ENCODE results near the gene DNAH6. TPM values are rescaled to one million over a fixed set of nuclear protein-coding genes. Genes with fewer than 3 reads are reported as not detected.
A peak's percentile ranks its signal among the peaks of the same experiment; 100 is the strongest.

The DNAH6 gene
- total and polyA plus RNA-seq, 9 of the 15 experiments (the other 6 are each of a cell fraction or from before 2014, with no cell fraction given) = 0.01 to 0.04 (median 0.01) TPM; not detected in 5

DNA sequence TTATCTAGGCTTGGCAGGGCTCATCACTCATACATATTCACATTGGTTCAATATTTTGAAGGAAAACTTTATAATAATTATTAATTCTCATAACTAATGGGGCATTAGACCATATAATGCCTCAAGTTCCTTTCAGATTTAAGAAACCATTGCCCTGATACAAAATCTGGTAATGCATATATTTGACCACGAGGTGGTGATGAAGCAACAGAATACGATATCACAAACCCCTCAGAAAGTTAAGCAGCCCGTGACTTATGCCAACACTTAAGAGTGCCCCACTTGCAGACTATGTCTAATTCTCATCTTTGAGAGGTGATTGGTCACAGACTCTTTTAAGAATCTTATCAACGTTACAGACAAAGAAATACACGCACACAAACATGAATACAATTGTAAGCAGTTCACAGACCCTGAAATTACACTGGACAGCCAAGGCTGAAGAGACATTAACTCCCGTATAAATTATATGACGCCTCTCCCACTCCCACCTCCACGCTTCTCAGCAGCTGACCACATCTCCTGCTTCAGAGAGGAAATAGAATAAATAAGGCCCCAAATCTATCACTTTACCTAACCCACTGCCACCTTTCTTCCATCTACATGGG lies 20.7 kb upstream of the DNAH6 start:
- no TSS peak for BruUV-seq (replicated peaks)
- DNase-seq (ENCODE audit: extremely low read depth in 1 of 4, low spot score in 3 of 4) = peak; percentile 18 to 61 (median 33)
- no peaks in the 10 kb centered on the region; the same call in 1 of the 2 replicates for H4K20me1 ChIP-seq (replicated peaks; ENCODE audit: control insufficient read depth, insufficient read depth, low read length)
- no peak overlapping the region for H2AFZ ChIP-seq (ENCODE audit: low read depth, low read length)
- ChIA-PET CTCF (ENCODE audit: low intra/inter-chr PET ratio) (interaction anchor here (0.6 to 2.0 kb wide), 6 partner anchors 370 to 766 kb away, joined by 3 to 10 read pairs (median 4); no protein-coding TSS in a partner anchor), POLR2A (no interaction called here)
- H3K79me2 ChIP-seq (ENCODE audit: control insufficient read depth, insufficient read depth, low read length) = no peaks in the 10 kb centered on the region
- FAIRE-seq = peak; percentile 69
- in situ Hi-C loops (cut with MboI) = loop anchor here (5.0 kb wide), 2 partner anchors 372 to 432 kb away; no protein-coding TSS in a partner anchor
- H3K4me3 ChIP-seq = no peak overlapping the region
- no peak overlapping the region for H3K9ac ChIP-seq (ENCODE audit: insufficient read depth in 1 of 2, low read depth in 2 of 2, low read length in 2 of 2)
- peak; percentile 86 for ATAC-seq
- intact Hi-C loops (cut with micrococcal nuclease) = loop anchor here (1.0 to 5.0 kb wide), 4 partner anchors 136 to 431 kb away; partner anchors contain the start of gene TRABD2A
- no peaks in the 10 kb centered on the region for H3K36me3 ChIP-seq (ENCODE audit: control insufficient read depth, insufficient read depth, low read length)
- no peaks in the 10 kb centered on the region for H3K9me1 ChIP-seq (ENCODE audit: control insufficient read depth, insufficient read depth, low read length)
- H3K9me3 ChIP-seq (replicated peaks; ENCODE audit: control insufficient read depth, insufficient read depth, low read depth, low read length) = no peaks in the 10 kb centered on the region
- no peak overlapping the region for H3K4me2 ChIP-seq (ENCODE audit: insufficient read depth, low read length)
- no peak overlapping the region for H3K27ac ChIP-seq (ENCODE audit: extremely low read depth, low read depth, low read length)
- H3K4me1 ChIP-seq (replicated peaks in 1 of 2; ENCODE audit: control insufficient read depth in 2 of 2, insufficient read depth in 2 of 2, low read length in 2 of 2) = no peaks in the 10 kb centered on the region
- WGBS (ENCODE audit: insufficient coverage, low coverage, missing lambda C conversion rate) = 1% methylated on average over 8 of the region's 8 CpGs
- 0 out of 5 replicates have a peak, but pooled peaks cover 0 to 3% of the 10 kb centered on the region in 2 experiments for H3K27me3 ChIP-seq (ENCODE audit: control insufficient read depth in 2 of 2, insufficient read depth in 2 of 2, low read length in 2 of 2)
- TF ChIP-seq TSC22D4 (tag; IDR thresholded peaks at IDR 0.05) = no peak
- TF ChIP-seq SMC3 (conservative IDR thresholded peaks at IDR 0.05; ENCODE audit: insufficient read depth, low read depth, low read length) = peak; percentile 36; the same call in 1 of the 2 replicates
- TF ChIP-seq, protein P1, sequence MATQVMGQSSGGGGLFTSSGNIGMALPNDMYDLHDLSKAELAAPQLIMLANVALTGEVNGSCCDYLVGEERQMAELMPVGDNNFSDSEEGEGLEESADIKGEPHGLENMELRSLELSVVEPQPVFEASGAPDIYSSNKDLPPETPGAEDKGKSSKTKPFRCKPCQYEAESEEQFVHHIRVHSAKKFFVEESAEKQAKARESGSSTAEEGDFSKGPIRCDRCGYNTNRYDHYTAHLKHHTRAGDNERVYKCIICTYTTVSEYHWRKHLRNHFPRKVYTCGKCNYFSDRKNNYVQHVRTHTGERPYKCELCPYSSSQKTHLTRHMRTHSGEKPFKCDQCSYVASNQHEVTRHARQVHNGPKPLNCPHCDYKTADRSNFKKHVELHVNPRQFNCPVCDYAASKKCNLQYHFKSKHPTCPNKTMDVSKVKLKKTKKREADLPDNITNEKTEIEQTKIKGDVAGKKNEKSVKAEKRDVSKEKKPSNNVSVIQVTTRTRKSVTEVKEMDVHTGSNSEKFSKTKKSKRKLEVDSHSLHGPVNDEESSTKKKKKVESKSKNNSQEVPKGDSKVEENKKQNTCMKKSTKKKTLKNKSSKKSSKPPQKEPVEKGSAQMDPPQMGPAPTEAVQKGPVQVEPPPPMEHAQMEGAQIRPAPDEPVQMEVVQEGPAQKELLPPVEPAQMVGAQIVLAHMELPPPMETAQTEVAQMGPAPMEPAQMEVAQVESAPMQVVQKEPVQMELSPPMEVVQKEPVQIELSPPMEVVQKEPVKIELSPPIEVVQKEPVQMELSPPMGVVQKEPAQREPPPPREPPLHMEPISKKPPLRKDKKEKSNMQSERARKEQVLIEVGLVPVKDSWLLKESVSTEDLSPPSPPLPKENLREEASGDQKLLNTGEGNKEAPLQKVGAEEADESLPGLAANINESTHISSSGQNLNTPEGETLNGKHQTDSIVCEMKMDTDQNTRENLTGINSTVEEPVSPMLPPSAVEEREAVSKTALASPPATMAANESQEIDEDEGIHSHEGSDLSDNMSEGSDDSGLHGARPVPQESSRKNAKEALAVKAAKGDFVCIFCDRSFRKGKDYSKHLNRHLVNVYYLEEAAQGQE (IDR thresholded peaks at IDR 0.05; ENCODE audit: borderline replicate concordance) = peak; percentile 75; the same call in 1 of the 2 replicates
- TF ChIP-seq, protein P1 (CRISPR knock-in tag; IDR thresholded peaks at IDR 0.05; ENCODE audit: low read depth) = no peak
- TF ChIP-seq, protein P2, sequence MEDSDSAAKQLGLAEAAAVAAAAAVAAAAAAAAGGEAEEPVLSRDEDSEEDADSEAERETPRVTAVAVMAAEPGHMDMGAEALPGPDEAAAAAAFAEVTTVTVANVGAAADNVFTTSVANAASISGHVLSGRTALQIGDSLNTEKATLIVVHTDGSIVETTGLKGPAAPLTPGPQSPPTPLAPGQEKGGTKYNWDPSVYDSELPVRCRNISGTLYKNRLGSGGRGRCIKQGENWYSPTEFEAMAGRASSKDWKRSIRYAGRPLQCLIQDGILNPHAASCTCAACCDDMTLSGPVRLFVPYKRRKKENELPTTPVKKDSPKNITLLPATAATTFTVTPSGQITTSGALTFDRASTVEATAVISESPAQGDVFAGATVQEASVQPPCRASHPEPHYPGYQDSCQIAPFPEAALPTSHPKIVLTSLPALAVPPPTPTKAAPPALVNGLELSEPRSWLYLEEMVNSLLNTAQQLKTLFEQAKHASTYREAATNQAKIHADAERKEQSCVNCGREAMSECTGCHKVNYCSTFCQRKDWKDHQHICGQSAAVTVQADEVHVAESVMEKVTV (CRISPR knock-in tag; IDR thresholded peaks at IDR 0.05) = peak; percentile 63; the same call in 1 of the 2 replicates
- peak; percentile 80 to 87 for TF ChIP-seq RAD21 (CRISPR knock-in tag; conservative IDR thresholded peaks at IDR 0.05 in 1 of 2, IDR thresholded peaks at IDR 0.05 in 1 of 2)
- no peak for TF ChIP-seq JUNB (CRISPR knock-in tag; conservative IDR thresholded peaks at IDR 0.05)
- no peak for TF ChIP-seq SP2 (IDR thresholded peaks at IDR 0.05; ENCODE audit: extremely low read depth, low read depth, low read length, poor library complexity, severe bottlenecking)
- TF ChIP-seq CEBPG (CRISPR knock-in tag; IDR thresholded peaks at IDR 0.05) = no peak
- TF ChIP-seq CEBPG (tag; conservative IDR thresholded peaks at IDR 0.05 in 1 of 2, IDR thresholded peaks at IDR 0.05 in 1 of 2) = peak; percentile 19 to 30; a peak in 1 of 4 replicates
- TF ChIP-seq KLF16 (IDR thresholded peaks at IDR 0.05) = 0 out of 2 replicates have a peak, but pooled peaks have one; percentile 26
